K562 (cell line): ENCODE results near the gene TERB1. TPM values are rescaled to one million over a fixed set of nuclear protein-coding genes. Genes with fewer than 3 reads are reported as not detected.

ENCODE experiments used
- CHCHD3 ChIP-seq: fragments of 250-450 bp; sonication (Bioruptor Pico); IDR thresholded peaks from 2 replicates; pipeline ENCODE4 v2.1.2; 2022; ENCODE audit warnings: mild to moderate bottlenecking
- GATAD2B ChIP-seq: fragments of 450-650 bp; IDR thresholded peaks from 2 replicates; pipeline ENCODE4 v1.6.1; 2017; ENCODE audit warnings: mild to moderate bottlenecking, borderline replicate concordance
- RBM34 ChIP-seq: fragments of 200-400 bp; formaldehyde crosslinking; IDR thresholded peaks from 2 replicates; pipeline ENCODE4 v1.6.1; 2018; ENCODE audit warnings: low read length, borderline replicate concordance; ENCODE audit not compliant: insufficient read depth
- ZBTB43 ChIP-seq: sonication (generic); formaldehyde crosslinking; IDR thresholded peaks from 2 replicates; pipeline ENCODE4 v1.8.0; 2023; ENCODE audit warnings: mild to moderate bottlenecking, missing genetic modification reagents
- polyA plus RNA-seq, 8 experiments: library from polyadenylated mRNA; depleted of rRNA in 4 of 8; stranded (reverse) in 5 of 8; unstranded in 3 of 8; fragments of >200 nt; fragmentation: Nextera tagmentation in 2 of 8; fragmentation: Illumina TruSeq in 1 of 8; extraction: Ambion mirVana in 2 of 8; extraction: Trizol in 1 of 8; gene quantifications; 2 replicates each; pipeline versions ENCODE4 v1.2.1 to v1.2.3, GENCODE V29; 2011 to 2014; ENCODE audit warnings: inconsistent platforms in 1 of 8, missing spikeins in 1 of 8
- total RNA-seq, 7 experiments: library from RNA; depleted of rRNA in 6 of 7; stranded (reverse); fragments of >200 nt in 6 of 7; fragmentation: Illumina TruSeq in 2 of 7; extraction: Trizol in 2 of 7; gene quantifications; 2 replicates each; pipeline versions ENCODE4 v1.2.1 to v1.2.3, GENCODE V29; 2011 to 2021; ENCODE audit warnings: low replicate concordance in 1 of 7

TERB1 gene
- total and polyA plus RNA-seq, 9 of the 15 experiments (the other 6 are each of a cell fraction or from before 2014, with no cell fraction given) = not detected

GRCh38 chr16:66705790-66706505, 95.4 kb downstream of the TERB1 start (continued):
- TF ChIP-seq RBM34 = no peak
- TF ChIP-seq ZBTB43 = no peak
- no peak for TF ChIP-seq GATAD2B
- no peak for TF ChIP-seq CHCHD3 (CRISPR knock-in tag)

Other genes starting within 250 kb of the TERB1 start
Only the 7 nearest of the 16 such genes appear.
- 11.6 and 13.3 TPM in 2 replicates for gene CMTM4, start 104.8 kb downstream of the TERB1 start, total RNA-seq (2014; rRNA removed)
- 14.9 and 15.2 TPM in 2 replicates for gene CMTM4, start 104.8 kb downstream of the TERB1 start, total RNA-seq (2014; rRNA removed; fragmentation: Illumina TruSeq; extraction: Trizol)
- gene CMTM4, start 104.8 kb downstream of the TERB1 start, total RNA-seq (2015; rRNA removed; fragmentation: Illumina TruSeq; extraction: Trizol) = 11.1 and 12.3 TPM in 2 replicates
- 19.5 and 19.9 TPM in 2 replicates for gene CMTM4, start 104.8 kb downstream of the TERB1 start, total RNA-seq (2021)
- gene CMTM4, start 104.8 kb downstream of the TERB1 start, polyA plus RNA-seq (2011; rRNA removed) = 21.3 and 24.0 TPM in 2 replicates
- gene CMTM4, start 104.8 kb downstream of the TERB1 start, polyA plus RNA-seq (2014; fragmentation: Illumina TruSeq; extraction: Trizol) = 12.5 and 12.9 TPM in 2 replicates
- 1 to 10 TPM; 2.0 to 2.3 TPM for gene CMTM4, start 104.8 kb downstream of the TERB1 start, polyA plus RNA-seq (2014; fragmentation: Nextera tagmentation; extraction: Ambion mirVana)
- gene CMTM4, start 104.8 kb downstream of the TERB1 start, polyA plus RNA-seq (2014; rRNA removed) = 13.5 and 16.2 TPM in 2 replicates
- gene DYNC1LI2, start 50.0 kb downstream of the TERB1 start, total RNA-seq (2014; rRNA removed) = 33.3 and 53.3 TPM in 2 replicates
- 35.1 and 40.0 TPM in 2 replicates for gene DYNC1LI2, start 50.0 kb downstream of the TERB1 start, total RNA-seq (2014; rRNA removed; fragmentation: Illumina TruSeq; extraction: Trizol)
- 38.2 and 39.7 TPM in 2 replicates for gene DYNC1LI2, start 50.0 kb downstream of the TERB1 start, total RNA-seq (2015; rRNA removed; fragmentation: Illumina TruSeq; extraction: Trizol)
- gene DYNC1LI2, start 50.0 kb downstream of the TERB1 start, total RNA-seq (2021) = 40.8 and 48.9 TPM in 2 replicates
- gene DYNC1LI2, start 50.0 kb downstream of the TERB1 start, polyA plus RNA-seq (2011; rRNA removed) = 40.2 and 44.5 TPM in 2 replicates
- gene DYNC1LI2, start 50.0 kb downstream of the TERB1 start, polyA plus RNA-seq (2014; fragmentation: Illumina TruSeq; extraction: Trizol) = 31.7 and 39.4 TPM in 2 replicates
- 1 to 10 TPM; 5.1 to 7.0 TPM for gene DYNC1LI2, start 50.0 kb downstream of the TERB1 start, polyA plus RNA-seq (2014; fragmentation: Nextera tagmentation; extraction: Ambion mirVana)
- gene DYNC1LI2, start 50.0 kb downstream of the TERB1 start, polyA plus RNA-seq (2014; rRNA removed) = 47.6 and 47.8 TPM in 2 replicates
- gene NAE1, start 29.4 kb upstream of the TERB1 start, total RNA-seq (2014; rRNA removed) = 150 and 165 TPM in 2 replicates
- 230 and 259 TPM in 2 replicates for gene NAE1, start 29.4 kb upstream of the TERB1 start, total RNA-seq (2014; rRNA removed; fragmentation: Illumina TruSeq; extraction: Trizol)
- 174 and 190 TPM in 2 replicates for gene NAE1, start 29.4 kb upstream of the TERB1 start, total RNA-seq (2015; rRNA removed; fragmentation: Illumina TruSeq; extraction: Trizol)
- 167 and 172 TPM in 2 replicates for gene NAE1, start 29.4 kb upstream of the TERB1 start, total RNA-seq (2021)
- 233 and 294 TPM in 2 replicates for gene NAE1, start 29.4 kb upstream of the TERB1 start, polyA plus RNA-seq (2011; rRNA removed)
- gene NAE1, start 29.4 kb upstream of the TERB1 start, polyA plus RNA-seq (2014; fragmentation: Illumina TruSeq; extraction: Trizol) = 164 and 203 TPM in 2 replicates
- 100 to 1,000 TPM; 257 to 275 TPM for gene NAE1, start 29.4 kb upstream of the TERB1 start, polyA plus RNA-seq (2014; fragmentation: Nextera tagmentation; extraction: Ambion mirVana)
- gene NAE1, start 29.4 kb upstream of the TERB1 start, polyA plus RNA-seq (2014; rRNA removed) = 235 and 238 TPM in 2 replicates
- 0.24 TPM in 1 of 2 replicates, not detected in the other for gene CA7, start 42.8 kb upstream of the TERB1 start, total RNA-seq (2014; rRNA removed)
- not detected in 2 replicates for gene CA7, start 42.8 kb upstream of the TERB1 start, total RNA-seq (2014; rRNA removed; fragmentation: Illumina TruSeq; extraction: Trizol)
- gene CA7, start 42.8 kb upstream of the TERB1 start, total RNA-seq (2015; rRNA removed; fragmentation: Illumina TruSeq; extraction: Trizol) = not detected in 2 replicates
- gene CA7, start 42.8 kb upstream of the TERB1 start, total RNA-seq (2021) = not detected in 2 replicates
- 0.06 TPM in 1 of 2 replicates, not detected in the other for gene CA7, start 42.8 kb upstream of the TERB1 start, polyA plus RNA-seq (2011; rRNA removed)
- 0.07 TPM in 1 of 2 replicates, not detected in the other for gene CA7, start 42.8 kb upstream of the TERB1 start, polyA plus RNA-seq (2014; fragmentation: Illumina TruSeq; extraction: Trizol)
- under 1 TPM in 1 of 2 experiments, not detected in 1; 0.03 TPM for gene CA7, start 42.8 kb upstream of the TERB1 start, polyA plus RNA-seq (2014; fragmentation: Nextera tagmentation; extraction: Ambion mirVana)
- gene CA7, start 42.8 kb upstream of the TERB1 start, polyA plus RNA-seq (2014; rRNA removed) = 0.05 TPM in 1 of 2 replicates, not detected in the other
- gene PDP2, start 78.9 kb upstream of the TERB1 start, total RNA-seq (2014; rRNA removed) = 5.5 and 6.7 TPM in 2 replicates
- gene PDP2, start 78.9 kb upstream of the TERB1 start, total RNA-seq (2014; rRNA removed; fragmentation: Illumina TruSeq; extraction: Trizol) = 7.2 and 8.3 TPM in 2 replicates
- gene PDP2, start 78.9 kb upstream of the TERB1 start, total RNA-seq (2015; rRNA removed; fragmentation: Illumina TruSeq; extraction: Trizol) = 5.8 and 6.7 TPM in 2 replicates
- gene PDP2, start 78.9 kb upstream of the TERB1 start, total RNA-seq (2021) = 17.7 and 18.5 TPM in 2 replicates
- gene PDP2, start 78.9 kb upstream of the TERB1 start, polyA plus RNA-seq (2011; rRNA removed) = 24.3 and 28.6 TPM in 2 replicates
- gene PDP2, start 78.9 kb upstream of the TERB1 start, polyA plus RNA-seq (2014; fragmentation: Illumina TruSeq; extraction: Trizol) = 11.4 and 15.8 TPM in 2 replicates
- gene PDP2, start 78.9 kb upstream of the TERB1 start, polyA plus RNA-seq (2014; fragmentation: Nextera tagmentation; extraction: Ambion mirVana) = 1 to 10 TPM; 2.5 to 4.2 TPM
- 8.3 and 8.7 TPM in 2 replicates for gene PDP2, start 78.9 kb upstream of the TERB1 start, polyA plus RNA-seq (2014; rRNA removed)
- not detected in 2 replicates for gene CDH16, start 117.3 kb upstream of the TERB1 start, total RNA-seq (2014; rRNA removed)
- gene CDH16, start 117.3 kb upstream of the TERB1 start, total RNA-seq (2014; rRNA removed; fragmentation: Illumina TruSeq; extraction: Trizol) = not detected in 2 replicates
- not detected in 2 replicates for gene CDH16, start 117.3 kb upstream of the TERB1 start, total RNA-seq (2015; rRNA removed; fragmentation: Illumina TruSeq; extraction: Trizol)
- gene CDH16, start 117.3 kb upstream of the TERB1 start, total RNA-seq (2021) = not detected in 2 replicates
- gene CDH16, start 117.3 kb upstream of the TERB1 start, polyA plus RNA-seq (2011; rRNA removed) = not detected in 2 replicates
- not detected in 2 replicates for gene CDH16, start 117.3 kb upstream of the TERB1 start, polyA plus RNA-seq (2014; fragmentation: Illumina TruSeq; extraction: Trizol)
- gene CDH16, start 117.3 kb upstream of the TERB1 start, polyA plus RNA-seq (2014; fragmentation: Nextera tagmentation; extraction: Ambion mirVana) = not detected
- not detected in 2 replicates for gene CDH16, start 117.3 kb upstream of the TERB1 start, polyA plus RNA-seq (2014; rRNA removed)
- 0.09 and 0.12 TPM in 2 replicates for gene RRAD, start 124.0 kb upstream of the TERB1 start, total RNA-seq (2014; rRNA removed)
- gene RRAD, start 124.0 kb upstream of the TERB1 start, total RNA-seq (2014; rRNA removed; fragmentation: Illumina TruSeq; extraction: Trizol) = not detected in 2 replicates
- not detected in 2 replicates for gene RRAD, start 124.0 kb upstream of the TERB1 start, total RNA-seq (2015; rRNA removed; fragmentation: Illumina TruSeq; extraction: Trizol)
- 0.13 and 0.16 TPM in 2 replicates for gene RRAD, start 124.0 kb upstream of the TERB1 start, total RNA-seq (2021)
- gene RRAD, start 124.0 kb upstream of the TERB1 start, polyA plus RNA-seq (2011; rRNA removed) = 0.05 and 0.20 TPM in 2 replicates
- gene RRAD, start 124.0 kb upstream of the TERB1 start, polyA plus RNA-seq (2014; fragmentation: Illumina TruSeq; extraction: Trizol) = not detected in 2 replicates
- not detected for gene RRAD, start 124.0 kb upstream of the TERB1 start, polyA plus RNA-seq (2014; fragmentation: Nextera tagmentation; extraction: Ambion mirVana)
- gene RRAD, start 124.0 kb upstream of the TERB1 start, polyA plus RNA-seq (2014; rRNA removed) = 0.12 TPM in 1 of 2 replicates, not detected in the other